SK-N-SH treated with all-trans-retinoic acid at 6 μM for 48 hours (cell line): Measurements from ENCODE around the gene YPEL4.

Experiments
- ATAC-seq: fragments of 200-7000 bp; cut with Tn5 transposase; 3 replicates; pipeline ENCODE4 v1.9.1; 2020; ENCODE audit warnings: mild to moderate bottlenecking, moderate library complexity
- ARNTL ChIP-seq: fragments of 450-650 bp; formaldehyde crosslinking; IDR thresholded peaks from 2 replicates; pipeline ENCODE4 v1.5.0; 2020; ENCODE audit warnings: low read depth, mild to moderate bottlenecking, moderate library complexity, borderline replicate concordance
- BACH2 ChIP-seq: fragments of 250-450 bp; sonication (Bioruptor Pico); IDR thresholded peaks from 2 replicates; pipeline ENCODE4 v1.9.0; 2021; ENCODE audit warnings: mild to moderate bottlenecking, borderline replicate concordance
- CREB5 ChIP-seq: fragments of 250-450 bp; sonication (Bioruptor Pico); IDR thresholded peaks from 2 replicates; pipeline ENCODE4 v1.5.1; 2020; ENCODE audit warnings: low read depth, mild to moderate bottlenecking, moderate library complexity
- CSDC2 ChIP-seq: fragments of 250-450 bp; sonication (Bioruptor Pico); IDR thresholded peaks from 2 replicates; pipeline ENCODE4 v1.5.0; 2020; ENCODE audit warnings: mild to moderate bottlenecking, moderate library complexity
- CSRNP3 ChIP-seq: fragments of 250-450 bp; sonication (Bioruptor Pico); IDR thresholded peaks from 2 replicates; pipeline ENCODE4 v1.5.1; 2021; ENCODE audit warnings: mild to moderate bottlenecking, moderate library complexity
- ISL1 ChIP-seq: fragments of 250-450 bp; sonication (Bioruptor Pico); IDR thresholded peaks from 2 replicates; pipeline ENCODE4 v2.1.2; 2022; ENCODE audit warnings: mild to moderate bottlenecking, moderate library complexity
- PATZ1 ChIP-seq: fragments of 250-450 bp; sonication (Bioruptor Pico); IDR thresholded peaks from 2 replicates; pipeline ENCODE4 v1.8.0; 2020; ENCODE audit warnings: mild to moderate bottlenecking, moderate library complexity, borderline replicate concordance
- POU6F1 ChIP-seq: fragments of 250-450 bp; sonication (Bioruptor Pico); IDR thresholded peaks from 2 replicates; pipeline ENCODE4 v1.8.0; 2021; ENCODE audit warnings: low read depth, mild to moderate bottlenecking, moderate library complexity, borderline replicate concordance
- PPARA ChIP-seq: fragments of 250-450 bp; sonication (Bioruptor Pico); IDR thresholded peaks from 2 replicates; pipeline ENCODE4 v1.5.0; 2020; ENCODE audit warnings: mild to moderate bottlenecking, borderline replicate concordance
- RARB ChIP-seq: fragments of 250-450 bp; sonication (Bioruptor Pico); IDR thresholded peaks from 2 replicates; pipeline ENCODE4 v1.8.0; 2021; ENCODE audit warnings: mild to moderate bottlenecking, moderate library complexity
- TCF4 ChIP-seq: fragments of 250-450 bp; sonication (Bioruptor Pico); IDR thresholded peaks from 2 replicates; pipeline ENCODE4 v1.8.0; 2021; ENCODE audit warnings: mild to moderate bottlenecking, moderate library complexity, borderline replicate concordance
- TOX ChIP-seq: fragments of 250-450 bp; sonication (Bioruptor Pico); IDR thresholded peaks from 2 replicates; pipeline ENCODE4 v1.8.0; 2021; ENCODE audit warnings: mild to moderate bottlenecking, moderate library complexity, borderline replicate concordance
- TSHZ2 ChIP-seq: fragments of 250-450 bp; sonication (Bioruptor Pico); IDR thresholded peaks from 2 replicates; pipeline ENCODE4 v1.5.0; 2020; ENCODE audit warnings: mild to moderate bottlenecking, moderate library complexity
- ZFP3 ChIP-seq: fragments of 250-450 bp; sonication (Bioruptor Pico); IDR thresholded peaks from 2 replicates; pipeline ENCODE4 v1.5.0; 2020; ENCODE audit warnings: mild to moderate bottlenecking, moderate library complexity
- ZFP30 ChIP-seq: fragments of 450-650 bp; formaldehyde crosslinking; IDR thresholded peaks from 2 replicates; pipeline ENCODE4 v1.5.0; 2022; ENCODE audit warnings: mild to moderate bottlenecking, moderate library complexity
- ZNF565 ChIP-seq: fragments of 450-650 bp; formaldehyde crosslinking; conservative IDR thresholded peaks from 2 replicates; pipeline ENCODE4 v1.5.0; 2020; ENCODE audit warnings: low read depth, mild to moderate bottlenecking, moderate library complexity
- ZNF70 ChIP-seq: fragments of 450-650 bp; formaldehyde crosslinking; IDR thresholded peaks from 2 replicates; pipeline ENCODE4 v1.5.0; 2020; ENCODE audit warnings: mild to moderate bottlenecking, moderate library complexity
- ZNF8 ChIP-seq: fragments of 450-650 bp; formaldehyde crosslinking; IDR thresholded peaks from 2 replicates; pipeline ENCODE4 v1.5.0; 2020; ENCODE audit warnings: mild to moderate bottlenecking, moderate library complexity

YPEL4 gene

DNA sequence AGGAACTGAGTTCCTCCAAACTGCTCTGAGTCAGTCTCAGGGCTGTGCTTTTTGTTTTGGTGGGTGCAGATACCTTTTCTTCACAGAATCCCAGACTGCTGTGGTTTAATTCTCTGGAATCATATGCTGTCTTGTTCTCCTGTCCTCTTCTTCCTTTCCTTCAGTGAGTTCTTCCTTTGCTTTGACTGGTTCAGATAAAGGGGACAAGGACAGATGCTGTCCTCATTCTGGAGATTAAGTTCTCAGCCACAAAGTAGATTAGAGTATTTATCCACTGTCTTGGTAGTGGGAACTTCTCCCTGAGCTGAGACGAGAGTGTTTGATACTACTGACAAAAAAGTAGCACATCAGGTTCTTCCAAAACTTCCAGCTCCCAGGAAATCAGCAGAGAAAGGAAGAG lies 31.5 kb upstream of the YPEL4 start:
- TF ChIP-seq CSDC2 (CRISPR knock-in tag) (no peak), CSRNP3 (CRISPR knock-in tag) (no peak), BACH2 (CRISPR knock-in tag) (no peak), TCF4 (CRISPR knock-in tag) (no peak), ARNTL (CRISPR knock-in tag) (no peak), TSHZ2 (CRISPR knock-in tag) (no peak), ZFP3 (CRISPR knock-in tag) (no peak), ISL1 (CRISPR knock-in tag) (no peak), PATZ1 (CRISPR knock-in tag) (no peak), ZNF70 (no peak), PPARA (CRISPR knock-in tag) (no peak), CREB5 (CRISPR knock-in tag) (no peak), ZNF8 (no peak), ZFP30 (no peak), RARB (CRISPR knock-in tag) (no peak)
- no peak for ATAC-seq

DNA sequence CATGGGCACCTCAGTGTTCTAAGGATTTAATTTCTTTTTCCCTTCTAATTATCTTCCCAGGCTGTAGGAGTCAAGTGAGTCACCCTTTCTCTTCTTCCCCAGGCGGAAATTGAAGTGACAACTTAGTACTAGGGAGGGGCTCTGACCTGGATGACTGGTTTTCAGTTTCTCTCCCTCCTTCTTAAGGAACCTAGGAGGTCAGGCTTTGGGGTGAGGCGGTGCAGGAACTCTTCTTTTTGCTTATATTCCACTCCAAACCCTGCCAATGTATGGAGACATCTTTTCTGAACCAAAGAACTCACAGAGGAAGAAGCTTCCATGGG lies 30.8 kb upstream of the YPEL4 start:
- TF ChIP-seq PATZ1 (CRISPR knock-in tag) (no peak), TOX (CRISPR knock-in tag) (no peak), ZNF565 (CRISPR knock-in tag) (no peak), CSRNP3 (CRISPR knock-in tag) (no peak), POU6F1 (CRISPR knock-in tag) (no peak), TSHZ2 (CRISPR knock-in tag) (no peak), TCF4 (CRISPR knock-in tag) (no peak), PPARA (CRISPR knock-in tag) (no peak), ZNF8 (no peak), ARNTL (CRISPR knock-in tag) (no peak)
- ATAC-seq, result no peak; the same call in 2 of the 3 replicates
